Measurements from ENCODE around the gene ARID1B.

ARID1B gene

DNA sequence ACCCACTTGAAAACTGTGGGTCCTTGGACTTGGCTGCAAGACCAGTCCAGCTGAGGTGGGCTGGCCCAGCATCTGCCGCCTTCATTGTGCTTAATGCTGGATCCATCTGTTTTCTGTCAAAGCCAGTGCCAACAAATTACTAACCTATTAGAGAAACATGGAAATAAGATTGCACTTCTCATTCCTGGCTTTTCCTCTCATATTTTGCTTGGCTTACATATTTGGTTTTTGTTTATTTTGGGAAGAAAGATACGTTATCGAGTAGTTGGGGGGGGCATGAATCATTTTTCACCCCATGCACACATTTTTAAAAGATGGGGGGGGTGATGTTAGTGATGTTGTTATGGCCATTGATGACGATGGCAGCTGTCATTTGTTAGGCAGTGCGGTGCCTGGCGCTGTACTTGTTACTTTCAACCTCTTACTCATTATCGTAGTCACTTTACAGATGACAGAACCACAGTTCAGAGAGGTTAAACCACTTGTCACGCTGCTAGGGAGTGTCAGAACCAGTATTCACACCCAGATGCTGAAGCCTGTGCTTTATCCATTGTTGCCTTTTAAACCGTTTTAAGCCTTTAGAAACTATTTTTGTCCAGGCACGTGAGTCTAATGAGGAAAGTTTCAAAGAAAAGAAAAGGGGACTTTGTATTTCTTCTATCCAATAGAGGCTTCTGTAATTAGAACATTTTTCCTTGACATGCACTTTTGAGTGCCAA is 366.2 kb downstream of the ARID1B start:
- Histone ChIP-seq H3K79me2 (ENCODE audit: low read length) (no peaks in the 10 kb centered on the region), H3K4me3 (ENCODE audit: low read length) (no peak overlapping the region), H3K9ac (ENCODE audit: low read length) (no peak overlapping the region), H3K9me3 (replicated peaks; ENCODE audit: insufficient read depth, low read length) (no peaks in the 10 kb centered on the region), H3K9me2 (replicated peaks; ENCODE audit: insufficient read depth, low read length) (no peaks in the 10 kb centered on the region), H3K36me3 (replicated peaks; ENCODE audit: insufficient read depth, low read length) (no peaks in the 10 kb centered on the region), H3K4me1 (ENCODE audit: low read length) (no peaks in the 10 kb centered on the region), H3K4me2 (ENCODE audit: low read depth, low read length) (no peak overlapping the region), H3K27me3 (replicated peaks; ENCODE audit: insufficient read depth, low read length) (no peaks in the 10 kb centered on the region), H2AFZ (ENCODE audit: low read length) (no peak overlapping the region), H4K20me1 (ENCODE audit: insufficient read depth, low read length) (no peaks in the 10 kb centered on the region), H3K27ac (ENCODE audit: low read length) (no peak overlapping the region), H3F3A (ENCODE audit: insufficient read depth, low read length) (no peaks in the 10 kb centered on the region)
- no peak for DNase-seq
- TF ChIP-seq EZH2 (optimal IDR thresholded peaks at IDR 0.05; ENCODE audit: low read depth, low read length), result no peak
- TF ChIP-seq, protein P1, sequence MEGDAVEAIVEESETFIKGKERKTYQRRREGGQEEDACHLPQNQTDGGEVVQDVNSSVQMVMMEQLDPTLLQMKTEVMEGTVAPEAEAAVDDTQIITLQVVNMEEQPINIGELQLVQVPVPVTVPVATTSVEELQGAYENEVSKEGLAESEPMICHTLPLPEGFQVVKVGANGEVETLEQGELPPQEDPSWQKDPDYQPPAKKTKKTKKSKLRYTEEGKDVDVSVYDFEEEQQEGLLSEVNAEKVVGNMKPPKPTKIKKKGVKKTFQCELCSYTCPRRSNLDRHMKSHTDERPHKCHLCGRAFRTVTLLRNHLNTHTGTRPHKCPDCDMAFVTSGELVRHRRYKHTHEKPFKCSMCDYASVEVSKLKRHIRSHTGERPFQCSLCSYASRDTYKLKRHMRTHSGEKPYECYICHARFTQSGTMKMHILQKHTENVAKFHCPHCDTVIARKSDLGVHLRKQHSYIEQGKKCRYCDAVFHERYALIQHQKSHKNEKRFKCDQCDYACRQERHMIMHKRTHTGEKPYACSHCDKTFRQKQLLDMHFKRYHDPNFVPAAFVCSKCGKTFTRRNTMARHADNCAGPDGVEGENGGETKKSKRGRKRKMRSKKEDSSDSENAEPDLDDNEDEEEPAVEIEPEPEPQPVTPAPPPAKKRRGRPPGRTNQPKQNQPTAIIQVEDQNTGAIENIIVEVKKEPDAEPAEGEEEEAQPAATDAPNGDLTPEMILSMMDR (IDR thresholded peaks at IDR 0.05; ENCODE audit: low read length), result no peak
- TF ChIP-seq EZH2phosphoT487 (IDR thresholded peaks at IDR 0.05; ENCODE audit: low read length), result no peak

DNA sequence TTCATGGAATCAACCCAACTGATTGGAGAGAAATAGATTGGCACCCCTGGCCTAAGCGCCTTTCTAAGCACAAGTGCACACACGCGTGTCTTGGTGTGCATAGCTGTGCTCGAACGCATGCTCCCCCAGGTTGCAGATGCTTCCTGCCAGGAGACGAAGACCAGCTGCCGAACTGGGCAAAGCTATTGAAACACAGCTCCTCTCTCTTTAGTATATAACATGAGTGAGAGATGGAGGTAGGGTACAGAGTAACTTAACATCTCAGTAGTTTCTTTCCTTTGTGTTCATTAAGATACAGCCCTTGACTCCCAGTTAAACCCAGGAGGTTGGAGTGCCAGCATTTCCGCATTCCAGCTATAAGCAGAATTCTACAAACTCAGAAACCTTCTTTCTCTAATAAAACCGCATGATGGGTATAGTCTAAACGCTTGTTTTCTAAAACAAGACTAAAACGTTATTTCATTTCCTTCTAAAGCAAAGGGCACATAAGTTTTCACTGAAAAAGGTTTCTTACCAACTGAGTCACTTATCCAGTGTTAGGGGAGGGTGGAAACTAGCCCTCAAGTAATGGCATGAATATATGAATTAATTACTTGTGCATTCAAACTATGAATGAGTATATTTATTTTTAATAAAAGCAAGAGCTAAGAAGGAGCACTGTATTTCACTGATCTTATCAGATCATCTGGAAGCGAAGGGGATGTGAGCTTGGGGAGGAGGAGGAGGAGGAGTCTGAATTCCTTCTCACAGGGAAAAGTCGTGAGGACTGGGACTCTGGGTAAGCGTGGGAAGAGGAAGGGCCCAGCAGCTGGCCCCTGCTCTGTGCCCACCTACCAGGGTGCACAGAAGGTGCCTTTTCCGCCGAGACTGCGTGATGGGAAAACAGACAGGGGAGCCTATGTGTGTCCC is 367.0 kb downstream of the ARID1B start:
- Histone ChIP-seq H3K79me2 (ENCODE audit: low read length) (no peaks in the 10 kb centered on the region), H3K27me3 (replicated peaks; ENCODE audit: insufficient read depth, low read length) (no peaks in the 10 kb centered on the region), H4K20me1 (ENCODE audit: insufficient read depth, low read length) (no peaks in the 10 kb centered on the region), H3K4me2 (ENCODE audit: low read depth, low read length) (no peak overlapping the region), H3K9ac (ENCODE audit: low read length) (no peak overlapping the region), H3F3A (ENCODE audit: insufficient read depth, low read length) (no peaks in the 10 kb centered on the region), H3K36me3 (replicated peaks; ENCODE audit: insufficient read depth, low read length) (no peaks in the 10 kb centered on the region), H3K27ac (ENCODE audit: low read length) (no peak overlapping the region), H3K4me1 (ENCODE audit: low read length) (no peaks in the 10 kb centered on the region), H3K4me3 (ENCODE audit: low read length) (no peak overlapping the region), H3K9me2 (replicated peaks; ENCODE audit: insufficient read depth, low read length) (no peaks in the 10 kb centered on the region), H2AFZ (ENCODE audit: low read length) (no peak overlapping the region), H3K9me3 (replicated peaks; ENCODE audit: insufficient read depth, low read length) (no peaks in the 10 kb centered on the region)
- TF ChIP-seq EZH2 (optimal IDR thresholded peaks at IDR 0.05; ENCODE audit: low read depth, low read length) (no peak), EZH2phosphoT487 (IDR thresholded peaks at IDR 0.05; ENCODE audit: low read length) (no peak)
- TF ChIP-seq, protein P1 (IDR thresholded peaks at IDR 0.05; ENCODE audit: low read length), result no peak
- DNase-seq, result no peak

DNA sequence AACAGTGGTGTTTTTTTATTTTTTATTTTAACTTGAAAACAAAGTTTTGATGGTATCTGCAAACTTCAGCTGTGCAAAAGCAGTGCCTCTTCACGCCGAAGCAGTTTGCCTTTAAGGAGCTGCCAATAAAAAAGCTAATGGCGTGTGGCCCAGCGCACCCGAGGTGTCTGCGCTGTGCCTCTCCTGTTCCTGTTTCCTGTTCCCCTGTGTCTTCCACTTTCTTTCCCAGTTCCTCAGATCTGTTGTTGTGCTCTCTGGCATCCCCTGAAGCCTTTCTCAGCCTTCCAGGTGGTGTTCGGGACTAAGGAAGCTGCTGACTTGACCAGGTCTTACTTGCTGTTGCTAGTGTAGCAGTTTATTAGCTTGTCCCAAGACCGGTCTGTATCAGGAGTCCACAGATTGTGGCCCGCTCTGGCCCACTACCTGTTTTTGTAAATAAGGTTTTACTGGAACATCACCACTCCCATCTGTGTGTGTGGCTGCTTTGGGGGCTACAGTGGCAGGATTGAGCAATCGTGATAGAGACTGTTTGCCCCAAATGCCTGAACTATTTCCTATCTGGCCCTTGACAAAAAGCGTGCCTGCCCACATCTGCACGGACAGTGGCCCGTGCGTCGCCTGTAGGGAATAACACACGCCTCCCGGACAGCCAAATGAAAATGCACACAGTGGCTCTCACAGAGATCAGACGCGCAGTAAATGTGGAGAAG is 367.8 kb downstream of the ARID1B start:
- H3K4me1 ChIP-seq (ENCODE audit: low read length), result no peaks in the 10 kb centered on the region
- no peak overlapping the region for H3K27ac ChIP-seq (ENCODE audit: low read length)
- no peaks in the 10 kb centered on the region for H3K9me2 ChIP-seq (replicated peaks; ENCODE audit: insufficient read depth, low read length)
- no peak overlapping the region for H3K4me2 ChIP-seq (ENCODE audit: low read depth, low read length)
- no peaks in the 10 kb centered on the region; the same call in 1 of the 2 replicates for H3K36me3 ChIP-seq (replicated peaks; ENCODE audit: insufficient read depth, low read length)
- no peaks in the 10 kb centered on the region for H3K9me3 ChIP-seq (replicated peaks; ENCODE audit: insufficient read depth, low read length)
- H3K9ac ChIP-seq (ENCODE audit: low read length), result no peak overlapping the region
- no peaks in the 10 kb centered on the region for H3K27me3 ChIP-seq (replicated peaks; ENCODE audit: insufficient read depth, low read length)
- no peaks in the 10 kb centered on the region for H3F3A ChIP-seq (ENCODE audit: insufficient read depth, low read length)
- no peak for TF ChIP-seq EZH2 (optimal IDR thresholded peaks at IDR 0.05; ENCODE audit: low read depth, low read length)
- TF ChIP-seq, protein P1 (IDR thresholded peaks at IDR 0.05; ENCODE audit: low read length), result no peak
- TF ChIP-seq EZH2phosphoT487 (IDR thresholded peaks at IDR 0.05; ENCODE audit: low read length), result no peak
- DNase-seq, result no peak
- H3K79me2 ChIP-seq (ENCODE audit: low read length), result no peaks in the 10 kb centered on the region
- no peak overlapping the region for H2AFZ ChIP-seq (ENCODE audit: low read length)
- no peak overlapping the region for H3K4me3 ChIP-seq (ENCODE audit: low read length)
- H4K20me1 ChIP-seq (ENCODE audit: insufficient read depth, low read length), result no peaks in the 10 kb centered on the region

Data from MM.1S (cell line).